OCI-LY3 (cell line): ENCODE results near the gene CAPN10.

Experiments
- H2AFZ ChIP-seq: fragments of 200-600, 300-600 bp; shearing (Covaris generic); 2 replicates; pipeline ENCODE4 v1.6.0; 2014; ENCODE audit warnings: antibody characterized with exemption, low read depth, low read length
- H3K27ac ChIP-seq: fragments of 200-600, 300-600 bp; sonication (generic); 2 replicates; pipeline ENCODE4 v1.5.1; 2014; ENCODE audit warnings: mild to moderate bottlenecking, low read length, moderate library complexity, mixed read lengths
- H3K27me3 ChIP-seq: fragments of 200-600, 300-600 bp; sonication (generic); 2 replicates; pipeline ENCODE4 v1.6.1; 2014; ENCODE audit warnings: low read depth, low read length, mixed read lengths
- H3K36me3 ChIP-seq: fragments of 200-600, 300-600 bp; sonication (generic); replicated peaks from 2 replicates; pipeline ENCODE3; 2014; ENCODE audit warnings: low read depth, low read length, mixed read lengths
- H3K4me1 ChIP-seq: fragments of 300-600, 200-600 bp; sonication (generic); 2 replicates; pipeline ENCODE4 v1.6.1; 2014; ENCODE audit warnings: low read length, mixed read lengths
- H3K4me2 ChIP-seq: fragments of 200-600, 300-600 bp; sonication (generic); 2 replicates; pipeline ENCODE4 v1.6.1; 2014; ENCODE audit warnings: low read length, mixed read lengths
- H3K4me3 ChIP-seq: fragments of 300-600, 200-600 bp; sonication (generic); 2 replicates; pipeline ENCODE4 v1.5.1; 2014; ENCODE audit warnings: antibody characterized with exemption, mild to moderate bottlenecking, low read length, moderate library complexity
- H3K79me2 ChIP-seq: fragments of 300-600, 200-600 bp; shearing (Covaris generic); 2 replicates; pipeline ENCODE4 v1.6.1; 2014; ENCODE audit warnings: mild to moderate bottlenecking, low read length, mixed read lengths
- H3K9ac ChIP-seq: fragments of 300-600, 200-600 bp; shearing (Covaris generic); 2 replicates; pipeline ENCODE4 v1.6.0; 2014; ENCODE audit warnings: mild to moderate bottlenecking, low read length, moderate library complexity
- H3K9me3 ChIP-seq: fragments of 200-600, 300-600 bp; shearing (Covaris generic); 2 replicates; pipeline ENCODE4 v1.6.1; 2014; ENCODE audit warnings: low read length, mixed read lengths; ENCODE audit not compliant: insufficient read depth
- H4K20me1 ChIP-seq: fragments of 200-600, 300-600 bp; sonication (generic); 2 replicates; pipeline ENCODE4 v1.6.1; 2016; ENCODE audit warnings: low read length, mixed read lengths; ENCODE audit not compliant: insufficient read depth
- CTCF ChIP-seq: fragments of 200-600, 300-600 bp; sonication (generic); IDR thresholded peaks from 2 replicates; pipeline ENCODE4 v1.5.1; 2014; ENCODE audit warnings: antibody characterized with exemption, low read length, low read depth
- EZH2phosphoT487 ChIP-seq: fragments of 200-600 bp; shearing (Covaris generic); IDR thresholded peaks from 2 replicates; pipeline ENCODE4 v1.6.1; 2018; ENCODE audit warnings: antibody characterized with exemption, mixed run types, low read depth

Gene CAPN10

GRCh38 chr2:240589850-240590525, 3.5 kb downstream of the CAPN10 start:
- Histone ChIP-seq H3K4me2 (no peak overlapping the region), H3K36me3 (no peaks in the 10 kb centered on the region), H3K9ac (no peak overlapping the region), H3K4me3 (no peak overlapping the region), H3K79me2 (peaks cover 67% of the 10 kb centered on the region), H3K27ac (no peak overlapping the region), H3K27me3 (no peaks in the 10 kb centered on the region), H4K20me1 (peaks cover 10% of the 10 kb centered on the region), H3K4me1 (peaks cover 10% of the 10 kb centered on the region), H3K9me3 (no peaks in the 10 kb centered on the region), H2AFZ (no peak overlapping the region)
- TF ChIP-seq CTCF, result no peak

- Histone ChIP-seq H3K4me3 (no peak overlapping the region), H3K9ac (no peak overlapping the region), H3K9me3 (no peaks in the 10 kb centered on the region), H4K20me1 (peaks cover 10% of the 10 kb centered on the region), H2AFZ (no peak overlapping the region), H3K79me2 (peaks cover 60% of the 10 kb centered on the region), H3K27ac (no peak overlapping the region), H3K4me2 (no peak overlapping the region), H3K36me3 (no peaks in the 10 kb centered on the region), H3K4me1 (peaks cover 9% of the 10 kb centered on the region), H3K27me3 (no peaks in the 10 kb centered on the region)
- TF ChIP-seq EZH2phosphoT487 (no peak), CTCF (no peak)
Observed at GRCh38 chr2:240590681-240591111, 4.2 kb downstream of the CAPN10 start.

GRCh38 chr2:240591226-240591625, 4.7 kb downstream of the CAPN10 start:
- Histone ChIP-seq H3K4me3 (no peak overlapping the region), H3K27me3 (no peaks in the 10 kb centered on the region), H2AFZ (no peak overlapping the region), H3K9me3 (no peaks in the 10 kb centered on the region), H3K4me2 (no peak overlapping the region), H3K79me2 (peaks cover 56% of the 10 kb centered on the region), H3K27ac (no peak overlapping the region), H4K20me1 (peaks cover 10% of the 10 kb centered on the region), H3K4me1 (peaks cover 9% of the 10 kb centered on the region), H3K36me3 (no peaks in the 10 kb centered on the region), H3K9ac (no peak overlapping the region)
- TF ChIP-seq EZH2phosphoT487 (no peak), CTCF (no peak)

GRCh38 chr2:240591784-240592183, 5.2 kb downstream of the CAPN10 start:
- H3K27me3 ChIP-seq, result no peaks in the 10 kb centered on the region
- no peaks in the 10 kb centered on the region for H3K36me3 ChIP-seq
- peaks cover 10% of the 10 kb centered on the region for H4K20me1 ChIP-seq
- H2AFZ ChIP-seq, result no peak overlapping the region
- TF ChIP-seq CTCF (no peak), EZH2phosphoT487 (no peak)
- no peaks in the 10 kb centered on the region for H3K9me3 ChIP-seq
- H3K27ac ChIP-seq, result no peak overlapping the region
- H3K4me3 ChIP-seq, result no peak overlapping the region
- no peak overlapping the region for H3K9ac ChIP-seq
- H3K4me2 ChIP-seq, result no peak overlapping the region
- peaks cover 55% of the 10 kb centered on the region for H3K79me2 ChIP-seq
- peaks cover 9% of the 10 kb centered on the region for H3K4me1 ChIP-seq
